Small intestine (tissue), 7 donors: ENCODE data around the gene SF3A2. TPM values are rescaled to one million over a fixed set of nuclear protein-coding genes. Genes with fewer than 3 reads are reported as not detected.
A peak's percentile ranks its signal among the peaks of the same experiment; 100 is the strongest.

Experiments
- DNase-seq, 2 donors: peaks; one replicate each; pipeline versions ENCODE4 v3.0.0 to v3.0.0-alpha.2; 2013
- FAIRE-seq: peaks from 2 replicates; lab custom pipeline; 2012; peaks lifted over from hg19 to GRCh38; lab: Jason Lieb, UNC
- H3K27ac ChIP-seq, 3 donors: one replicate each; pipeline ENCODE4 v1.5.1; 2013; ENCODE audit warnings: low read length in 2 of 3, mild to moderate bottlenecking in 2 of 3, control low read depth in 1 of 3, inconsistent platforms in 1 of 3, low read depth in 1 of 3, moderate library complexity in 1 of 3
- H3K27me3 ChIP-seq, 3 donors: one replicate each; pipeline ENCODE4 v1.6.1; 2013; ENCODE audit warnings: low read length in 3 of 3, inconsistent platforms in 1 of 3; ENCODE audit not compliant: control insufficient read depth in 3 of 3, insufficient read depth in 3 of 3
- H3K36me3 ChIP-seq, 3 donors: one replicate each; pipeline ENCODE4 v1.6.1; 2013; ENCODE audit warnings: low read length in 3 of 3, inconsistent platforms in 1 of 3, low read depth in 1 of 3, mild to moderate bottlenecking in 1 of 3, moderate library complexity in 1 of 3; ENCODE audit not compliant: control insufficient read depth in 3 of 3, insufficient read depth in 2 of 3
- H3K4me1 ChIP-seq, 3 donors: one replicate each; pipeline ENCODE4 v1.6.1; 2013; ENCODE audit warnings: low read length in 2 of 3, inconsistent platforms in 1 of 3, low read depth in 1 of 3, mild to moderate bottlenecking in 1 of 3, moderate library complexity in 1 of 3; ENCODE audit not compliant: control insufficient read depth in 3 of 3, insufficient read depth in 2 of 3
- H3K4me3 ChIP-seq, 3 donors: one replicate each; pipeline ENCODE4 v1.5.1; 2013; ENCODE audit warnings: low read length in 3 of 3, control low read depth in 1 of 3, inconsistent platforms in 1 of 3, low read depth in 1 of 3, mild to moderate bottlenecking in 1 of 3, moderate library complexity in 1 of 3
- H3K9me3 ChIP-seq, 2 donors: one replicate each; pipeline ENCODE4 v1.6.1; 2013; ENCODE audit warnings: low read depth in 1 of 2, low read length in 1 of 2; ENCODE audit not compliant: control insufficient read depth in 2 of 2, insufficient read depth in 1 of 2
- WGBS, 3 donors: extraction: QIAGEN DNeasy Blood & Tissue Kit; methylation state at CpG; one replicate each; pipeline ENCODE4 v1.1.7; 2013; 5-methylcytosine and 5-hydroxymethylcytosine counted together
- polyA plus RNA-seq, 4 donors: library from polyadenylated mRNA; stranded (reverse) in 3 of 4; unstranded in 1 of 4; fragments of 200-250 nt in 3 of 4; fragments of 120-200 nt in 1 of 4; gene quantifications; one replicate each; pipeline versions ENCODE4 v1.2.1 to v1.2.3, GENCODE V29; 2013
- donor health status: healthy with polysubstance abuse.
- donor health status: control.
- donor health status: control.
- donor health status: Bipolar disorder and iron deficiency.
- donor health status: healthy.

Gene SF3A2
- polyA plus RNA-seq, 4 donors: 31.8 to 71.5 (median 40.3) TPM

DNA sequence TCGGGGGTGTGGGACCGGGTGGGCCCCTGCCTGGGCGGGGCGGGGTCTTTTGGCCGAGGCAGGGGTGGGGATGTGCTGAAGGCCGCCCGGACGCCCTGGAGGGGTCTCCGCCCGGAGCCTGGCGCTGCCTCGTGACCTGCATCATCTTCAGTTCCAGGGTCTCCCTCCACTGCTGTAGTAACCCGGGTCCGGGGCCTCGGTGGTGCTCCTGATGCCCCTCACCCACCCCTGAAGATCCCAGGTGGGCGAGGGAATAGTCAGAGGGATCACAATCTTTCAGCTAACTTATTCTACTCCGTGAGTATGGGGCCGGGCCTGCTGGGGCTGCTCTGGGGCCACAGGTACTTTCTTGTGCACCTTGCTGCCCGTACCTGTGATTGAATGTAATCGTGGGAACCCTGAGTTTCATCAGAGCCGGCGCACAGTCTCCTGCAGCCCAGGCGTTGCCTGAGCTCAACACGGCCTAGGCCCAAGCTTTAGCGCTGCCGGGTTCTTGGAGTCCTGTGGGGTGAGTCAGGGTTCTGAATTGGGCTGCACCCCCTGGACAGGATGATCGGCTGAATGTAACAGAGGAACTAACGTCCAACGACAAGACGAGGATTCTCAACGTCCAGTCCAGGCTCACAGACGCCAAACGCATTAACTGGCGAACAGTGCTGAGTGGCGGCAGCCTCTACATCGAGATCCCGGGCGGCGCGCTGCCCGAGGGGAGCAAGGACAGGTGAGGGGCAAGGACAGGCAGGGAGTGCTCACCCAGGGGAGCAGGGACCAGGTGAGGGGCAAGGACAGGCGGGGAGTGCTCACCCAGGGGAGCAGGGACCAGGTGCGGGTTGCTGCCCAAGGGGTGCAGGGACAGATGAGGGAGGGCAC lies 34.8 kb downstream of the SF3A2 start:
- H3K9me3 ChIP-seq: no peaks in the 10 kb centered on the region
- FAIRE-seq: no peak
- peaks cover 2 to 47% (median 13%) of the 10 kb centered on the region in 3 donors for H3K36me3 ChIP-seq
- H3K27ac ChIP-seq: peak overlapping the region; percentile 90 to 99 (median 96)
- H3K27me3 ChIP-seq: no peaks in the 10 kb centered on the region
- DNase-seq: peak; percentile 51 to 62
- H3K4me1 ChIP-seq: peaks cover 5 to 34% (median 6%) of the 10 kb centered on the region in 3 donors
- whole genome bisulfite sequencing, 3 donors: 11 to 22% (median 11%) methylated on average over 35 to 43 of the region's 43 CpGs
- peak overlapping the region; percentile 93 to 100 (median 100) for H3K4me3 ChIP-seq

DNA sequence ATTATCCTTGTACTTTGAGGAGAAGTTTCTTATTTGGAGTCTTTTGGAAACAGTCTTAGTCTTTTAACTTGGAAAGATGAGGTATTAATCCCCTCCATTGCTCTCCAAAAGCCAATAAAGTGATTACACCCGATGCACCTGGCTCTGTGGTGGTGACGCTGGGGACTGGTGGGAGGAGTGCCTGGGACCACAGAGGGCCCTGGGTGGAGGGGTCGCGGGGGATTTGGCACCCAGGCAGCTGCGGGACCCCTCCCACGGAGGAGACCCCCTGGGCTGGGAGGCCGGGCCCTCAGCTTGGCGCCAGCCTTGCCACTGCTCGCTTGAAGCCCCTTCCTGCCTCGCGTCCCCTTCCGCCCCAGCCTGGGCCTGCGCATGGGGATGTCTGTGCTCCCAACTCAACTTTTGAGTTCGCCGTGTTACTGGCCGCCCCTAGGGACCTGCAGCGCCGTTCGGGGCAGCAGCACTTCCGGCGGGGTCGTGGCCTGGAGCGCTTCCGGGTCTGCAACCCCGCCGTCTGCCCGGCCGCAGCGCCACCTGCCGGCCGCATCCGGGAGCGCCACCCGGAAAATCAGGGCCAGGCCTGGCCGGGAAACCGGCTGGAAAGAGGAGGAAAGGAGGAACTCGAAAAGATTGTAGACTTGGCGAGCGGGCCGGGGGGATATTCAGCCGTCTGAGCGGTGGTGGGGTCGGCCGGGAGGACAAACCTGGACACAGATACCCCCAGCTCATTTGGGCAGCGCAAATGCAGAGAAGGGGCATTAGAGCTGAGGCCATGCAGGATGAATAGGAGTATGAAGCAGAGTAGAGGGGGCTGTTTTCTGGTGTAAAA lies 36.9 kb downstream of the SF3A2 start:
- H3K27ac ChIP-seq: peak overlapping the region; percentile 78 to 81 (median 79)
- peaks cover 5 to 32% (median 6%) of the 10 kb centered on the region in 3 donors for H3K4me1 ChIP-seq

DNA sequence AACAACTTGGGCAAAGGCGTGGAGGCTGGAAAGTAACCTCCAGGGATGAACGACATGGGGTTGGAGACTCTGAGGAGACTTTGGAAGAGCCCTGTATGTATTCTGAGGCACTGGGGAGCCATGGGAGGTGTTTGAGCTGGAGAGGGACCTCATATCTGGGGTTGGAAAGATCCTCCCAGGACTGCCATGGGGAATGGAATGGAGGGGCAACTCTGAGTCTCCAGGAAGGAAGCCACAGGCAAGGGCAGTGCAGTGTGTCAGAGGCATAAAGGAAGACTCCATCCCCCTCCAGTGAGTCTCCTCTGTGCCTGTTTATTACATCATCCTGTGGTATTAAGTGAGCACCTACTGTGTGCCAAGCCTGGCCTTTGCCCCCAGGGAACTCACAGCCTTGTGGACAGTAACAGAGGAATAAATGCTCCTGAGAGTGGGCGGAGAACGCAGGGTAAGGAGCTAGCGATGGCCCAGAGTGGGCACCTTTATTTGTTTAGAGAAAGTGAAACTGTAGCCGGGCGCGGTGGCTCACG lies 37.6 kb downstream of the SF3A2 start:
- H3K27me3 ChIP-seq: no peaks in the 10 kb centered on the region
- DNase-seq (no peak), FAIRE-seq (no peak)
- H3K4me3 ChIP-seq: no peak overlapping the region
- no peaks in the 10 kb centered on the region for H3K9me3 ChIP-seq
- H3K36me3 ChIP-seq: peaks cover 2 to 51% (median 13%) of the 10 kb centered on the region in 3 donors
- WGBS, 3 donors: 57 to 81% (median 73%) methylated on average over 9 of the region's 9 CpGs
- H3K4me1 ChIP-seq: peaks cover 5 to 35% (median 6%) of the 10 kb centered on the region in 3 donors
- H3K27ac ChIP-seq: peak overlapping the region in 2 of 3 donors; percentile 78 to 79

More for the DNA sequence above, 36.9 kb downstream of the SF3A2 start:
- 6 to 10% (median 7%) methylated on average over 43 to 45 of the region's 45 CpGs for WGBS, 3 donors
- Histone ChIP-seq H3K36me3 (peaks cover 2 to 51% (median 13%) of the 10 kb centered on the region in 3 donors), H3K9me3 (no peaks in the 10 kb centered on the region), H3K27me3 (no peaks in the 10 kb centered on the region), H3K4me3 (peak overlapping the region in 2 of 3 donors; percentile 1 to 37)
- FAIRE-seq (no peak), DNase-seq (peak; percentile 76 to 89)

- H3K9me3 ChIP-seq: no peaks in the 10 kb centered on the region
- no peak overlapping the region for H3K4me3 ChIP-seq
- peaks cover 5 to 35% (median 6%) of the 10 kb centered on the region in 3 donors for H3K4me1 ChIP-seq
- no peak overlapping the region for H3K27ac ChIP-seq
- H3K36me3 ChIP-seq: peaks cover 2 to 51% (median 13%) of the 10 kb centered on the region in 3 donors
- WGBS, 3 donors: 45 to 55% (median 55%) methylated on average over 16 of the region's 16 CpGs
- FAIRE-seq (no peak), DNase-seq (peak; percentile 76 to 80)
- no peaks in the 10 kb centered on the region for H3K27me3 ChIP-seq
Measured at GRCh38 chr19:2274931-2275535, 38.4 kb downstream of the SF3A2 start.

- FAIRE-seq (no peak), DNase-seq (peak in 1 of 2 donors; percentile 62)
- no peak overlapping the region for H3K27ac ChIP-seq
- peaks cover 2 to 51% (median 13%) of the 10 kb centered on the region in 3 donors for H3K36me3 ChIP-seq
- H3K4me3 ChIP-seq: no peak overlapping the region
- WGBS, 3 donors: 54 to 80% (median 70%) methylated on average over 42 to 74 of the region's 74 CpGs
- no peaks in the 10 kb centered on the region for H3K9me3 ChIP-seq
- H3K27me3 ChIP-seq: peaks cover 0 to 5% (median 0%) of the 10 kb centered on the region in 3 donors
- H3K4me1 ChIP-seq: peaks cover 5 to 35% (median 6%) of the 10 kb centered on the region in 3 donors
Measured at GRCh38 chr19:2275588-2276428, 39.2 kb downstream of the SF3A2 start.

DNA sequence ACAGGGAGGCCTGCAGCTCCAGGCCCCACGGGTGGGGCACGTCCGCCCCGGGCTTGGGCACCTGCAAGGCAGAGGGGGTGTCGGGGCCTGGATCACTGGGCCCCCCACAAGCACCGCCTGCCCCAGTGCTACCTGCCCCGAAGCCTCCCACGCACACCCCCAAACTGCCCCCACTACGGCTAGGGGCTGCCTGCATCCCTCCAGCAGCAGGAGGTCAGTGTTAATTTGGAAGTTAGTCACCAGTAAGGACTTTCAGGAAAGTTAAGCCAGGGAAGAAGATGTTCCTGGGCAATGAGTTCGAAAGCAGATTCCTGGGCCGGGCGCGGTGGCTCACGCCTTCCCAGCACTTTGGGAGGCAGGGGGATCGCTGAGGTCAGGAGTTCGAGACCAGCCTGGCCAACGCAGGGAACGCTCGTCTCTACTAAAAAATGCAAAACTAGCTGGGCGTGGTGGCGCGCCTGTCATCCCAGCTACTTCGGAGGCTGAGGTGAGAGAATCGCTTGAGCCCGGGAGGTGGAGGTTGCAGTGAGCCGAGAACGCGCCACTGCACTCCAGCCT lies 39.9 kb downstream of the SF3A2 start:
- WGBS, 3 donors: 81 to 90% (median 86%) methylated on average over 28 of the region's 28 CpGs
- H3K27ac ChIP-seq: no peak overlapping the region
- no peak overlapping the region for H3K4me3 ChIP-seq
- peaks cover 0 to 7% (median 0%) of the 10 kb centered on the region in 3 donors for H3K27me3 ChIP-seq
- H3K4me1 ChIP-seq: peaks cover 5 to 31% (median 6%) of the 10 kb centered on the region in 3 donors
- H3K9me3 ChIP-seq: no peaks in the 10 kb centered on the region
- peaks cover 2 to 44% (median 12%) of the 10 kb centered on the region in 3 donors for H3K36me3 ChIP-seq
- FAIRE-seq (no peak), DNase-seq (no peak)

GRCh38 chr19:2277138-2277537 lies 40.5 kb downstream of the SF3A2 start:
- peaks cover 0 to 13% (median 0%) of the 10 kb centered on the region in 3 donors for H3K27me3 ChIP-seq
- no peak for DNase-seq
- H3K9me3 ChIP-seq: no peaks in the 10 kb centered on the region
- no peak overlapping the region for H3K27ac ChIP-seq
- peaks cover 2 to 38% (median 8%) of the 10 kb centered on the region in 3 donors for H3K36me3 ChIP-seq
- no peak for FAIRE-seq
- WGBS, 3 donors: 80 to 81% (median 81%) methylated on average over 9 of the region's 9 CpGs
- H3K4me3 ChIP-seq: no peak overlapping the region
- peaks cover 2 to 31% (median 2%) of the 10 kb centered on the region in 3 donors for H3K4me1 ChIP-seq
